Skeletal muscle tissue (tissue), 4 donors: ENCODE data around the gene ZNF598. TPM values are rescaled to one million over a fixed set of nuclear protein-coding genes. Genes with fewer than 3 reads are reported as not detected.
"Not testable (repeated sequence)": the region's sequence is repeated elsewhere in the genome, so short reads cannot be mapped to it uniquely, and the experiment has no call there.

Experiments
- H3K27ac ChIP-seq: one replicate; pipeline ENCODE4 v1.7.0; 2013; ENCODE audit warnings: mild to moderate bottlenecking, low read depth, low read length, inconsistent platforms
- H3K27me3 ChIP-seq, 3 donors: one replicate each; pipeline ENCODE4 v1.7.0; 2013; ENCODE audit warnings: low read length in 3 of 3; ENCODE audit not compliant: control insufficient read depth in 3 of 3, insufficient read depth in 3 of 3
- H3K36me3 ChIP-seq, 3 donors: one replicate each; pipeline ENCODE4 v1.7.0; 2013; ENCODE audit warnings: low read length in 3 of 3; ENCODE audit not compliant: control insufficient read depth in 3 of 3, insufficient read depth in 3 of 3
- H3K4me1 ChIP-seq, 3 donors: one replicate each; pipeline ENCODE4 v1.7.0; 2013; ENCODE audit warnings: low read length in 3 of 3, mild to moderate bottlenecking in 3 of 3; ENCODE audit not compliant: control insufficient read depth in 3 of 3, insufficient read depth in 3 of 3
- H3K4me3 ChIP-seq, 3 donors: one replicate each; pipeline ENCODE4 v1.7.0; 2013; ENCODE audit warnings: low read length in 3 of 3
- H3K9ac ChIP-seq, 3 donors: one replicate each; pipeline ENCODE4 v1.7.0; 2013; ENCODE audit warnings: low read length in 3 of 3, mild to moderate bottlenecking in 3 of 3, moderate library complexity in 2 of 3, low read depth in 1 of 3
- H3K9me3 ChIP-seq, 3 donors: one replicate each; pipeline ENCODE4 v1.7.0; 2013; ENCODE audit warnings: low read length in 3 of 3; ENCODE audit not compliant: control insufficient read depth in 3 of 3
- total RNA-seq: library from RNA; depleted of rRNA; stranded (reverse); fragments of >200 nt; gene quantifications from one replicate; pipeline ENCODE4 v1.2.3, GENCODE V29; 2014
- donor health status: Osteomylitis.

ZNF598 gene
- total RNA-seq, 1 donor from 2014 or later = 4.7 TPM

DNA sequence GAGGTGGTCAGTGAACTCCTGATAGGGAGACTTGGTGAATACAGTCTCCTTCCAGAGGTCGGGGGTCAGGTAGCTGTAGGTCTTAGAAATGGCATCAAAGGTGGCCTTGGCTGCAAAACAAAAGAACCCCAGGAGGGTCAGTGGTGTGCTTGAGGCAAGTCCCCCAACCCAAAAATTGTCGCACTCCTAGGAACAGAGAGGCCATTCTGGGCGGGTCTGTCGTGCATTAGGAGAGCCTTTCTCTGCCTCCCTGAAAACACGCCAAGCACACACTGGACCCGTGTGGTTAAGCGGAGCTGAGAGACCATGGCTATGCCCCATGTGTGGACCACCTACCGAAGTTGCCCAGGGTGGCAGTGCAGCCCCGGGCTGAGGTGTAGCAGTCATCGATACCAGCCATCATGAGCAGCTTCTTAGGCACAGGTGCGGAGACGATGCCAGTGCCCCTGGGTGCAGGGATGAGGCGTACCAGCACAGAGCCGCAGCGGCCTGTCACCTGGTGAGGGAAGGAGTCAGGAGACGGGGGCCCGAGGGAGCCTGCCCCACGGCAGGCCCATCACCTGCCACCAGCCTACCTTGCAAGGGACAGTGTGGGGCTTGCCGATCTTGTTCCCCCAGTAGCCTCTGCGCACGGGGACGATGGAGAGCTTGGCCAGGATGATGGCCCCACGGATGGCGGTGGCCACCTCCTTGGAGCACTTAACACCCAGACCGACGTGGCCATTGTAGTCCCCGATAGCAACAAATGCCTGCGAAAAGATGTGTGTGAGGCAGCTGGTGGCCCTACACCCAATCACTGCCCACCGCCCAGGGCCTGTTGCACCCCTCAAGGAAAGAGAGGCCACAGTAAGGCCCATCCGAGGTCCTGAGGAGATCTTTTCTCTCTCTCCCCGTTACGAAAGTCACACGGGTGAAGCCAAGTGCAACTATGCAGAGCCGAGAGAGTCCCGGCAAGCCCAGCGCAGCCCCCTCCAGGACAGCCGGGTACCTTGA is 47.2 kb downstream of the ZNF598 start:
- not testable (repeated sequence) for H3K9me3 ChIP-seq, H3K27ac ChIP-seq, H3K27me3 ChIP-seq, H3K4me3 ChIP-seq
- Histone ChIP-seq H3K9ac (peak overlapping the region in 1 of 3 donors; percentile 16), H3K36me3 (peaks cover 26 to 33% (median 26%) of the 10 kb centered on the region in 3 donors), H3K4me1 (peaks cover 33 to 60% (median 38%) of the 10 kb centered on the region in 3 donors)

- Histone ChIP-seq H3K4me1 (peaks cover 33 to 55% (median 38%) of the 10 kb centered on the region in 3 donors), H3K4me3 (no peak overlapping the region), H3K9ac (no peak overlapping the region), H3K27ac (no peak overlapping the region), H3K36me3 (peaks cover 26 to 33% (median 26%) of the 10 kb centered on the region in 3 donors), H3K27me3 (no peaks in the 10 kb centered on the region), H3K9me3 (no peaks in the 10 kb centered on the region)
Measured at GRCh38 chr16:1961651-1962067, 48.0 kb downstream of the ZNF598 start.

DNA sequence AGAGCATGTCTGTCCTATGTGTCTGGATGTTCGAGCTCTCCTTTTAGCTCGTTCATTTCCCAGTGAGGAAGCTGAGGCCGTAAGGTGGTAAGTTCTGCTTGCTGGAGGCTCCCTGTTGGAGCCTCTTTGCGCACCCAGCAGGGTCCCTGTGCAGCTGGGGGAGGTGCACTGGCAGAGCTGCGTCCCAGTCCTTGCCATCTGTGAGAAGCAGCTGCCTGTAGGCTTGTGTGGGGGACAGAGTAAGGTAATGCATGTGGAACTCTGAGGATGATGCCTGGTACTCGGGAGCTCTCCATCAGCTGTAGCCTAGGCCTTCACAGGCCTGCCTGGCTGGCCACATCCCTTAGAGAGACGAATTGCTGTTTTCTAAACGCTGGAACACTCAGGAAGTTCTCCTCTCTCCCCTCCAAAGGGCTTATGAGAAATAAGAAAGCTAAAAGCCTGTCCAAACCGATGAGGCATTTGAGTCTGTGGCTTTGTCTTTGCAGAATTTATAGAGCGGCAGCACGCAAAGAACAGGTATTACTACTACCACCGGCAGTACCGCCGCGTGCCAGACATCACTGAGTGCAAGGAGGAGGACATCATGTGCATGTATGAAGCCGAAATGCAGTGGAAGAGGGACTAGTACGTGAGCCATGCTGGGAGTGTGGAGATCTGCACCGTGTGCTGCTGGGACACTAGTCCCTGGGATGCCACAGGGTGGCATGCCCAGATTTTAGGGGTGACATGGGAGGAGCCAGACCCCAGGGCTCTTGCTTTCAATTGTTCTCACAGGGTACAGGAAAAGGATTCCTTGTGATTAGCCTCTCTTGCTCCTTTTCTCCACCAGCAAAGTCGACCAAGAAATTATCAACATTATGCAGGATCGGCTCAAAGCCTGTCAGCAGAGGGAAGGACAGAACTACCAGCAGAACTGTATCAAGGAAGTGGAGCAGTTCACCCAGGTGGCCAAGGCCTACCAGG is 48.7 kb downstream of the ZNF598 start:
- Histone ChIP-seq H3K27me3 (no peaks in the 10 kb centered on the region), H3K36me3 (peaks cover 26 to 33% (median 26%) of the 10 kb centered on the region in 3 donors), H3K4me1 (peaks cover 32 to 49% (median 37%) of the 10 kb centered on the region in 3 donors), H3K4me3 (peak overlapping the region; percentile 80 to 94 (median 92)), H3K9me3 (no peaks in the 10 kb centered on the region), H3K27ac (no peak overlapping the region), H3K9ac (peak overlapping the region in 2 of 3 donors; percentile 95 to 98)

GRCh38 chr16:1959269-1960039 is 50.2 kb downstream of the ZNF598 start, which contains the start of gene NDUFB10:
NDUFB10 (plus strand) TSS chr16:1959538; CDS start chr16:1959625, 87 bp downstream.
- H3K4me3 ChIP-seq = peak within 1 kb of the TSS; percentile 80 to 94 (median 92)
- no peaks in the 10 kb centered on the region for H3K27me3 ChIP-seq
- peak within 1 kb of the TSS; percentile 95 to 98 (median 96) for H3K9ac ChIP-seq
- H3K27ac ChIP-seq = peak within 1 kb of the TSS; percentile 82
- no peaks in the 10 kb centered on the region for H3K9me3 ChIP-seq
- peaks cover 30 to 48% (median 35%) of the 10 kb centered on the region in 3 donors for H3K4me1 ChIP-seq
- peaks cover 26 to 31% (median 26%) of the 10 kb centered on the region in 3 donors for H3K36me3 ChIP-seq

DNA sequence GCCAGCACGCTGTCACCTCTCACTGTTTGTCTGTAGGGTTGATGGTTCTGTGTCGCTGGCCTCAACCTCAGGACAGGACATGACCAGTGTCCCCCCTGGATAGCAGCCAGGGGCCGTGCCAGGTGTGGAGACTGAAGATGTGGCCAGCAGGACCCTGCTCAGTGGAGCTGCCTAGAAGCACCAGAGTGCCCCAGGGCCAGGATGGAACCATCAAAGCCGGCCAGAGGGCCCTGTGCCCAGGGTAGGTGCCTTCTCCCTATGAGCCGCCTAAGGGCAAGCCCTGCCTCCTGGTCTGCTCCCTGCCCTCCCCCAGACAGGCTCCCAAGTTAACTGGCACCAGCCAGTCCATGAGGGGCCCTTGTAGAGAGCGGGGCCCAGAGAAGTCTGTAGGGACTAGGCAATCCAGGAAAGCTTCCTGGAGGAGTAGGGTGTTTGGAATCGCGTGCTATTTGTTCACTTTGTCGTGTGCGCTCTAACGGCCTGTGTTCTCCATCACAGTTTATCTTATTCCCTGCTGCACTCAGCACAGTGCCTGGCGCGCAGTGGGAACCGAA is 50.8 kb downstream of the ZNF598 start:
- Histone ChIP-seq H3K4me3 (peak overlapping the region; percentile 59 to 94 (median 63)), H3K4me1 (peaks cover 31 to 49% (median 32%) of the 10 kb centered on the region in 3 donors)

GRCh38 chr16:1958143-1958491 is 51.5 kb downstream of the ZNF598 start:
- Histone ChIP-seq H3K4me1 (peaks cover 27 to 48% (median 31%) of the 10 kb centered on the region in 3 donors), H3K36me3 (peaks cover 19 to 29% (median 24%) of the 10 kb centered on the region in 3 donors)
- not testable (repeated sequence) for H3K27me3 ChIP-seq, H3K9me3 ChIP-seq, H3K4me3 ChIP-seq, H3K9ac ChIP-seq, H3K27ac ChIP-seq

More for the DNA sequence above, 50.8 kb downstream of the ZNF598 start:
- Histone ChIP-seq H3K27ac (peak overlapping the region; percentile 82), H3K9me3 (no peaks in the 10 kb centered on the region), H3K27me3 (no peaks in the 10 kb centered on the region), H3K36me3 (peaks cover 24 to 30% (median 26%) of the 10 kb centered on the region in 3 donors), H3K9ac (peak overlapping the region in 2 of 3 donors; percentile 69 to 98)

- H3K27ac ChIP-seq, H3K9ac ChIP-seq, H3K9me3 ChIP-seq, H3K4me3 ChIP-seq, H3K27me3 ChIP-seq: not testable (repeated sequence)
- peaks cover 16 to 27% (median 22%) of the 10 kb centered on the region in 3 donors for H3K36me3 ChIP-seq
- H3K4me1 ChIP-seq = peaks cover 25 to 48% (median 29%) of the 10 kb centered on the region in 3 donors
Measured at GRCh38 chr16:1957434-1958142, 52.0 kb downstream of the ZNF598 start.

GRCh38 chr16:1953734-1954133 is 55.9 kb downstream of the ZNF598 start:
- Histone ChIP-seq H3K4me3 (peak overlapping the region; percentile 78 to 90 (median 88)), H3K27me3 (no peaks in the 10 kb centered on the region), H3K4me1 (peaks cover 28 to 51% (median 36%) of the 10 kb centered on the region in 3 donors), H3K27ac (peak overlapping the region; percentile 97), H3K36me3 (peaks cover 2 to 8% (median 5%) of the 10 kb centered on the region in 3 donors), H3K9me3 (no peaks in the 10 kb centered on the region), H3K9ac (peak overlapping the region; percentile 91 to 98 (median 97))
